NCI-H1694 (cell line): Measurements from ENCODE around the gene TTLL7.

Source experiments
- DNase-seq: peaks from one replicate; lab custom pipeline; 2025; lab: John Stamatoyannopoulos, UW

The TTLL7 gene

GRCh38 chr1:83818916-83819315 lies 180.0 kb downstream of the TTLL7 start:
- DNase-seq, result no peak

GRCh38 chr1:83816836-83817235 lies 182.1 kb downstream of the TTLL7 start:
- DNase-seq, result no peak

- DNase-seq, result no peak
Observed at GRCh38 chr1:83815330-83815729, 183.6 kb downstream of the TTLL7 start.
